ENCODE results near the gene TNS4.

- TF ChIP-seq, protein P1, sequence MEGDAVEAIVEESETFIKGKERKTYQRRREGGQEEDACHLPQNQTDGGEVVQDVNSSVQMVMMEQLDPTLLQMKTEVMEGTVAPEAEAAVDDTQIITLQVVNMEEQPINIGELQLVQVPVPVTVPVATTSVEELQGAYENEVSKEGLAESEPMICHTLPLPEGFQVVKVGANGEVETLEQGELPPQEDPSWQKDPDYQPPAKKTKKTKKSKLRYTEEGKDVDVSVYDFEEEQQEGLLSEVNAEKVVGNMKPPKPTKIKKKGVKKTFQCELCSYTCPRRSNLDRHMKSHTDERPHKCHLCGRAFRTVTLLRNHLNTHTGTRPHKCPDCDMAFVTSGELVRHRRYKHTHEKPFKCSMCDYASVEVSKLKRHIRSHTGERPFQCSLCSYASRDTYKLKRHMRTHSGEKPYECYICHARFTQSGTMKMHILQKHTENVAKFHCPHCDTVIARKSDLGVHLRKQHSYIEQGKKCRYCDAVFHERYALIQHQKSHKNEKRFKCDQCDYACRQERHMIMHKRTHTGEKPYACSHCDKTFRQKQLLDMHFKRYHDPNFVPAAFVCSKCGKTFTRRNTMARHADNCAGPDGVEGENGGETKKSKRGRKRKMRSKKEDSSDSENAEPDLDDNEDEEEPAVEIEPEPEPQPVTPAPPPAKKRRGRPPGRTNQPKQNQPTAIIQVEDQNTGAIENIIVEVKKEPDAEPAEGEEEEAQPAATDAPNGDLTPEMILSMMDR (IDR thresholded peaks at IDR 0.05), result no peak
- no peak for TF ChIP-seq POLR2A (IDR thresholded peaks at IDR 0.05)
These were observed 15.9 kb upstream of the TNS4 start for GRCh38 chr17:40517286-40517662.
